Duodenal mucosa (tissue), 2 donors: ENCODE data around the gene ZBTB40.

Experiments
- H3K27ac ChIP-seq: one replicate; pipeline ENCODE4 v1.7.0; 2013; ENCODE audit warnings: low read depth, low read length
- H3K27me3 ChIP-seq, 2 donors: one replicate each; pipeline ENCODE4 v1.7.0; 2013; ENCODE audit warnings: low read length in 2 of 2, control low read depth in 1 of 2; ENCODE audit not compliant: insufficient read depth in 2 of 2, control insufficient read depth in 1 of 2
- H3K36me3 ChIP-seq, 2 donors: one replicate each; pipeline ENCODE4 v1.7.0; 2013; ENCODE audit warnings: low read length in 2 of 2, control low read depth in 1 of 2; ENCODE audit not compliant: insufficient read depth in 2 of 2, control insufficient read depth in 1 of 2
- H3K4me1 ChIP-seq, 2 donors: one replicate each; pipeline ENCODE4 v1.7.0; 2013; ENCODE audit warnings: low read length in 2 of 2, control low read depth in 1 of 2; ENCODE audit not compliant: insufficient read depth in 2 of 2, control insufficient read depth in 1 of 2
- H3K4me3 ChIP-seq, 2 donors: one replicate each; pipeline ENCODE4 v1.7.0; 2013; ENCODE audit warnings: low read length in 2 of 2, low read depth in 1 of 2
- H3K9ac ChIP-seq, 2 donors: one replicate each; pipeline ENCODE4 v1.7.0; 2013; ENCODE audit warnings: low read length in 2 of 2, low read depth in 1 of 2
- H3K9me3 ChIP-seq, 2 donors: one replicate each; pipeline ENCODE4 v1.7.0; 2013; ENCODE audit warnings: low read length in 2 of 2, control low read depth in 1 of 2; ENCODE audit not compliant: control insufficient read depth in 1 of 2

The ZBTB40 gene

DNA sequence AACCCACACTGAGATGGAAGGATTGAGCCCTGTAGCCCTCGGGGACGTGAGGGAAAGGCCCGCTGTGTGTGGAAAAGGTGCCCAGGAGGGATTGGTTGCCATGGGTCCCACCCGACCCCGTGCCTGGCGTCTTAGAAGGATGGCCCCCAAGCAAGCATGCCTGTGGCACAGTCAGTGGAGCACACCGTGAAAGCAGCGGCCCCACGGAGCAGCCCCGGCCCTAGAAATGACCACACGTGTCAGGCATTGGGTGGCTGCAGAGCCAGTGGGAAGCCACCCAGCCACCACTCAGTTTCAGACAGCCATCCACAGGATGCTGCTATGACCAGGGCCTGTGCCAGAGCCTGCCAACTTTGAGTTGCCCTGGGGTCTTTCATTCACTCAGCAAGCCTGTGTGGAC, 98.4 kb downstream of the ZBTB40 start:
- H3K27me3 ChIP-seq, result peaks cover 20 to 34% of the 10 kb centered on the region in 2 donors
- no peak overlapping the region for H3K27ac ChIP-seq
- no peaks in the 10 kb centered on the region for H3K9me3 ChIP-seq
- no peak overlapping the region for H3K9ac ChIP-seq
- no peaks in the 10 kb centered on the region for H3K36me3 ChIP-seq
- H3K4me1 ChIP-seq, result peaks cover 17 to 23% of the 10 kb centered on the region in 2 donors
- no peak overlapping the region for H3K4me3 ChIP-seq

DNA sequence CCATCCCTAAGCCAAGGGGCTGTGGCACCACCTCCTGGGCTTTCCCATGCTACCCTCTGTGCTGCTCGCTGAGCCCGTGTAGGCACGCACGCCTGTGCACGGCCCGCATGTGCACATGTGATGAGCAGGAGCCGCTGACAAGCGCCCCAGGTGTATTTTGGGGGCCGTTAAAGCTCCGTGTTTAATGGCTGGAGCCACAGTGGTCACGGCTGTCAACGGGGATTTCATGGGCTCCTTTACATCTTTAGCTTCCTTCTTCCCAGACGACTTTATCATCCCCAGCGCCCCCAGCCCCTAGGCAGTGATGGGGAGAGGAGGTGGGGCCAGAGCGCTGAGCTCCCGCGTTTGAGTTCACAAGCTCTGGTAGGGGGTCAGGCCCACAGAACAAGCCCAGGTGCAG, 99.9 kb downstream of the ZBTB40 start:
- Histone ChIP-seq H3K27me3 (peaks cover 17 to 25% of the 10 kb centered on the region in 2 donors), H3K4me3 (no peak overlapping the region), H3K4me1 (peaks cover 28 to 37% of the 10 kb centered on the region in 2 donors), H3K36me3 (no peaks in the 10 kb centered on the region), H3K9ac (no peak overlapping the region), H3K27ac (no peak overlapping the region), H3K9me3 (no peaks in the 10 kb centered on the region)

DNA sequence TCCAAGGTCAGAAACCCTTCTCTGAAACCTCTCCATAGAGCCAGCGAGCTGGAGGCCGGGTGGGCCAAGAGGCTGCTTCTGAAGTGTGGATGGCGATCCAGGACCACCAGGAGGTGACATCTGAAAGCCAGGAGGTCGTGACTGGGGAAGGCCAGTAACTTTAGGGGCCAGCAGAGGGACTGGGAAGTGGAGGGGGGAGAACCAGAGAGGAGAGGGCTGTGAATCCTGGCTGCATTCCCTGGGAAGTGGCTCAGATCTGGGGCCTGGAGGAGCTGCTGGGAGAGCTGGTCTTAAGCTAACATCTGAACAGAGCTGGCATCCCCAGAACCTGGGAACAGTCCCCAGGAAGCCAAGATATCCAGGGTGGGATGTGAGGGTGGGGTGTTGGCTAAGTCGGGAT, 100.4 kb downstream of the ZBTB40 start:
- Histone ChIP-seq H3K4me1 (peaks cover 32 to 41% of the 10 kb centered on the region in 2 donors), H3K9me3 (no peaks in the 10 kb centered on the region), H3K4me3 (no peak overlapping the region), H3K9ac (no peak overlapping the region), H3K27me3 (peaks cover 16 to 22% of the 10 kb centered on the region in 2 donors), H3K36me3 (no peaks in the 10 kb centered on the region), H3K27ac (no peak overlapping the region)

DNA sequence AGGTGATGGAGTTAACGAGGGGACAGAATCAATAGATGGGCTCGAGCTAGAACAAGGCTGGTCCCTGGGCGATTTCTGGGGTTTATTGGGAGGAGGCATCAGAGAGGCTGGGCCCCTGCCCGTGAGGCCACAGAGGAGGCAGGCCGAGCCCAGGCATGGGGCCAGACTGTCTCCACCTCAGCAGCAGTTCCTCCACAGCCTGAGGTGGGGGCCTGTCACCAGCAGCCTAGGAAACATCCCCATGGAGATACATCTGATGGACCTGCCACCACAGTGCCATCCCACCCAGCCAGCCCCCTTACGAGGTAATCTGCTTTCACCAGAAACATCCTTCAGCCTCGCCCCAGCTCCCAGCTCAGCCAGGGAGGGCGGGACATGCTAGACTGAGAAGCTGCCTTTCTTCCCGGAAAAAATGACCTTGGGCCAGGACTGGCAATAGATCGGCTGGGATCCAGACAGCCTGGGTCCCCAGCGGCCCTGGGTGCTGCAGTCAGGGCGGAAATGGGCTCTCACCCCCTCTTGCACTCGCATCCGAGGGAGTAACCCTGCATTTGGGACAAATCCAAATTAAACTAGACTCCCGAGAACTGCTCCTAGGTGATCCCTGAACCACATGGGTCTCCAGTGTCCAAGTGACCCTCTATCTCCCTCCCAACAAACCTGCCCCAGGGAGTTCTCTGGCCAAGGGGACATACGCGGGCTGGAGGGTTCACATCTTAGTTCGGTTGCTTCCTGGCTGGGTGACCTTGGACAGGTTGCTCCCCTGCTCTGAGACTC, 101.6 kb downstream of the ZBTB40 start:
- Histone ChIP-seq H3K4me1 (peaks cover 36 to 47% of the 10 kb centered on the region in 2 donors), H3K9me3 (no peaks in the 10 kb centered on the region), H3K9ac (no peak overlapping the region), H3K36me3 (no peaks in the 10 kb centered on the region), H3K4me3 (no peak overlapping the region), H3K27me3 (peaks cover 5 to 20% of the 10 kb centered on the region in 2 donors), H3K27ac (no peak overlapping the region)

DNA sequence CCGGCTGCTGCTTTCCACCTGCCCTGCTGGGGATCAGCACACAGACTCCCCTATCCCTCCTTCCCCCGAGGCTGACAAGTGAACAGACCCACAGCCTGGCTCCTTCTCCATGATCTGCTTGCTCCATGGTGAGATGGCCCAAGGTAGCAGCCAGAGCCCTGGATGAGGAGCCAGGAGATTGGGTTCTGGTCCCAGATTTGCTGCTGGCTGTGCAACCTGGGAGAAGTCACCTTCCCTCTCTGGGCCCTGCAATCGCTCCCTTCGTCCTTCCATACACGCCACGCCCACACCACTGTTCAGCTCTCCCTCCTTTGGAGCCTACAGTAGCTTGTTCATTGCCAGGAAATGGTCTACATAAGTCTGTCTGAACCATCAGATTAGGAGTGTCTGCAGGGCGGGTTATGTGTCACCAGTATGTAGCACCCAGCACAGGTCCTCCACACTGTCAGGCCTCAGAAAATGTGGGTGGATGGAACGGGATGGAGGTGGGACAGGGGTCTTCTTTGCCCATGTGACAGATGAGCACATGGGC, 102.4 kb downstream of the ZBTB40 start:
- H3K27ac ChIP-seq, result peak overlapping the region; percentile 1
- no peaks in the 10 kb centered on the region for H3K36me3 ChIP-seq
- H3K27me3 ChIP-seq, result peaks cover 5 to 22% of the 10 kb centered on the region in 2 donors
- H3K9ac ChIP-seq, result no peak overlapping the region
- no peak overlapping the region for H3K4me3 ChIP-seq
- H3K9me3 ChIP-seq, result no peaks in the 10 kb centered on the region
- peaks cover 36 to 47% of the 10 kb centered on the region in 2 donors for H3K4me1 ChIP-seq

DNA sequence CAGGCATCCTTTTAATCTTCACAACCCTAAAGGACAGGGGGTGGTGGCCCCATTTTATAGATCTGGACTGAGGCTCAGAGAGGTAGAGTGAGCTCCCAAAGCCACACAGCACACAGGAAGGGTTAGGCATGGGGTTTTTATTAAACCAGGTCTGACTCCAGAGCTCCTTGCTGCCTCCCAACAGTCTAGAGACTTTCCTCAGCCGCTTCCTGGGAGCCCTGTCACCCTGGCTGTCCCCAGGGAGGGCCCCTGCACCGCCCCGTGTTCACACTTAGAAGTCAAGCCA, 103.7 kb downstream of the ZBTB40 start:
- Histone ChIP-seq H3K27me3 (peaks cover 12 to 34% of the 10 kb centered on the region in 2 donors), H3K4me3 (no peak overlapping the region), H3K9ac (peak overlapping the region in 1 of 2 donors; percentile 13), H3K4me1 (peaks cover 36 to 47% of the 10 kb centered on the region in 2 donors), H3K36me3 (no peaks in the 10 kb centered on the region), H3K27ac (no peak overlapping the region), H3K9me3 (no peaks in the 10 kb centered on the region)

DNA sequence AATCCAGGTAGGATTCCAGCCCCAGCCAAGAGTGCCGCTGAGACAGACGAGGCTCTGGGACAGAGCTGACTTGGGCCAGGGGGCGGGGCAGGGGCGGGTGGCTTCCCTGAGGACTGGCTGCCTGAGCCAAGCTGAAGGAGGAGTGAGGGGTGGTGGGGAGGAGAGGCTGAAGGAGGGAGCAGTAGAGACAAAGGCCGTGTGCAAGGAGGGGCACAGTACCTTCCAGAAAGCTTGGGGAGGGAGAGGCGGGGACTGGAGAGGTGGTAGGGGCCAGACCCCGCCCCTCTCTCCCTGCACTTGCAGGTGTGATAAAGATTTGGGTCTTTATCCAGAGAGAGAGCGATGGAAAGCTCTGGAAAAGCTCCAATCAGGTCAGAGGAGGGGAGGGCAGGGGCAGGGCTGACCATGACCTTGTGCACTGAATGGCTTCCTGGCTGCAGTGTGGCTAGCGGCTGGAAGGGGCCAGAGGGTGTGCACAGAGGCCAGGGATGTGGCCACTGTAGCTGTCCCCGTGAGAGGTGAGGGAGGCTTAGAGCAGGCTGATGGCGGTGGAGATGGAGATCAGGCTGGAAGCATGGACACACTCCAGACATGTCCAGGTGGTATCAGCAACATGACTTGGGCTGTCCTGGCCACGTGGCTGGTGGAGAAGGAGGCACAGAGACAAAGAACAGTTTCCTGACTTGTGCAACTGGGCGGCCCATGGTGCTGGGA, 104.9 kb downstream of the ZBTB40 start:
- peak overlapping the region in 1 of 2 donors; percentile 2 for H3K4me3 ChIP-seq
- H3K27ac ChIP-seq, result peak overlapping the region; percentile 44
- H3K9me3 ChIP-seq, result no peaks in the 10 kb centered on the region
- peaks cover 36 to 47% of the 10 kb centered on the region in 2 donors for H3K4me1 ChIP-seq
- H3K27me3 ChIP-seq, result peaks cover 15 to 38% of the 10 kb centered on the region in 2 donors
- H3K9ac ChIP-seq, result peak overlapping the region; percentile 22 to 25
- no peaks in the 10 kb centered on the region for H3K36me3 ChIP-seq

DNA sequence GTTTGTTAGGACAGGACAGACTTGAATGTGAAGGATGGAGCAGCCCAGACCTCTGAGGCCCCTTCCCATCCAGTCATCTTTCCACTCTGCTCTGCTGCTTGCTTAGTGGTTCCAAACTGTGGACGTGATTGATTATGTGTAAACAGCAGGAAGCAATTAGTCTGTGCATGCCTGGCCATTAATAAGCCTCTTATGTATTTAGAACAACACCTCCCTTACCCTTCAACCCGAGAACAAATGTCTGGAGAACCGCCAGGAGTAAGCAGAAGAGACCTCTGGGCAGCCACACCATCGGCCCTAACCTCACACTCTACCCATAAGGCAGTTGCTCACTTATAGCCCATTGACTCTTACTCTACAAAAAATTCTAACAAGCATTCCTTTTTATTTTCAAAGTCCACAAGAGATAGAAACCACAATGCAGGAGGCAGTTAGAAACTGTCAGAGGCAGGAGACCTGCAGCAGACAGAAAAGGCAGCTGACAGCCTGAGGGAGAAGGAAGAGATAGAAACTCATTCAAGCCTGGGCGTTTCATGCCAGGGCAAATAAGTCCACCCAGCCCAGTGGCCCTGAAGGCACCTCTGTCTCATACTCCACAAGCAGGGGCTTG, 105.8 kb downstream of the ZBTB40 start:
- H3K4me1 ChIP-seq, result peaks cover 36 to 47% of the 10 kb centered on the region in 2 donors
- H3K9ac ChIP-seq, result no peak overlapping the region
- H3K36me3 ChIP-seq, result no peaks in the 10 kb centered on the region
- H3K27ac ChIP-seq, result no peak overlapping the region
- no peaks in the 10 kb centered on the region for H3K9me3 ChIP-seq
- H3K4me3 ChIP-seq, result peak overlapping the region in 1 of 2 donors; percentile 2
- peaks cover 24 to 42% of the 10 kb centered on the region in 2 donors for H3K27me3 ChIP-seq

DNA sequence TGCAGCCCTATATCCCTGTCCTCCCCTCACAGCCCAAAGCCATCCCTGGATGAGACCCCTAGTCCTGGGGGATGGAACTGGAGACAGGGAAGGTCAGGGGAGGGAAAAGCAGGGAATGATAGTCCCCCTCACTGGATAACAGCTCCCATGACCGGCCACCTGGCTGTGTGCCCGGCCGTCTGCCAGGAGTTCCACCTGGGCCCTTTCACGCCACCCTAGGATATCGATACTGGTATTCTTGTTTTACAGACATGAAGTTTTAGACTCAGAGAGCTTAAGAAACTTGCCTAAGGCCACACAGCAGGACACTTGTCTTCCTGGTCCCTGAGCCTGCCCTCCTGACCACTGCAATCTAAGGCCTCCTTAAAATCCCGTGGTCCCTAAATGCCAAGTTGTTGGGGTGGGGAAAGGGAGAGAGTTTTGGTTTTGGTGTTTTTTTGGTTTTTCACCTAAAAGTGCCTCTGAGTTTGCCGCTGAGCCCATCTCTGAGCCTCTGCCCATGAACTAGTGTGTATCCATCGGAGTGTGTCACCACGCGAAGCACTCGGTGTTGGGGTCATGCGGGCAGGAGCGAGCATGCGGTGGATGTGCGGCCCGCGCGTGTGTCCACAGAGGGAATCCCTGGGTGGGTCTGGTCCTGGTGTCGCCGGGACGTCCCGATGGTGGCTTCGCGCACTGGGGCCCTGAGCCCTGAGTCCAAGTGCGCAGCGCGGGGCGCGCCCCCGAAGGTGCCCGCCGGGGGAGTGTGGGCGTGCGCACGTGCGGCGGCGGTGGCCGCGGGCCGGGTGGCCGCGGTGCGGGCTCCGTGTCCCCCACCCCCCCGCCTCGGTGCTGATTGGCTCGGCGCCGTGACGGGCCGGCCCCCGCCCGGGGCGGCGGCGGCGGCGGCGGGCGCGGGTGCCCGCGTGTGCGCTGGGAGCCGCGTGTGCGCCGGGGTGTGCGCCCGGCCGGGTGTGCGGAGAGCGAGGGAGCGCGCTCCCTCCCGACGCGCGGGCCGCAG, 111.2 kb downstream of the ZBTB40 start, which contains the start of gene EPHA8:
TSS of gene EPHA8 (plus strand) at position 906 of the 1,000 bp plus-strand sequence. CDS start 147 bp downstream, outside the sequence.
- H3K9me3 ChIP-seq, result no peaks in the 10 kb centered on the region
- peaks cover 3 to 9% of the 10 kb centered on the region in 2 donors for H3K4me1 ChIP-seq
- H3K4me3 ChIP-seq, result peak within 1 kb of the TSS in 1 of 2 donors; percentile 28
- H3K27ac ChIP-seq, result no peak within 1 kb of the TSS
- no peak within 1 kb of the TSS for H3K9ac ChIP-seq
- H3K36me3 ChIP-seq, result no peaks in the 10 kb centered on the region
- peaks cover 41 to 59% of the 10 kb centered on the region in 2 donors for H3K27me3 ChIP-seq
